Vagina (tissue), 2 donors: Measurements from ENCODE around the gene LRRC8A.

Experiments used
- CTCF ChIP-seq, 3 experiments: fragments of 450-650 bp in 2 of 3; fragments of 200-600 bp in 1 of 3; sonication (generic) in 1 of 3; IDR thresholded peaks; one replicate each; pipeline ENCODE4 v1.5.1; 2017 to 2019; ENCODE audit warnings: antibody characterized with exemption in 3 of 3, mild to moderate bottlenecking in 2 of 3, moderate library complexity in 2 of 3
- POLR2A ChIP-seq, 2 donors: fragments of 450-650 bp; IDR thresholded peaks; one replicate each; pipeline ENCODE4 v1.6.1; 2017; ENCODE audit warnings: antibody characterized with exemption in 2 of 2, mild to moderate bottlenecking in 2 of 2, moderate library complexity in 2 of 2
- POLR2AphosphoS5 ChIP-seq, 2 donors: sonication (generic); formaldehyde crosslinking; IDR thresholded peaks; one replicate each; pipeline ENCODE4 v1.9.0; 2017; ENCODE audit warnings: antibody characterized with exemption in 2 of 2, mild to moderate bottlenecking in 2 of 2, low read depth in 1 of 2; ENCODE audit not compliant: insufficient read depth in 1 of 2

GRCh38 chr9:128898845-128899565 lies 17.1 kb downstream of the LRRC8A start:
- TF ChIP-seq CTCF (IDR thresholded peaks at IDR 0.05) (no peak), POLR2A (IDR thresholded peaks at IDR 0.05) (no peak), POLR2AphosphoS5 (IDR thresholded peaks at IDR 0.05; ENCODE audit: insufficient read depth in 1 of 2, low read depth in 1 of 2) (no peak)
